Right lobe of liver (tissue), 4 donors: ENCODE data around the gene SLCO3A1.

Source experiments
- CTCF ChIP-seq, 4 donors: fragments of 200-600 bp in 3 of 4; fragments of 450-650 bp in 1 of 4; IDR thresholded peaks; one replicate each; pipeline versions ENCODE4 v1.5.1 to v1.8.0; 2016 to 2022; ENCODE audit warnings: antibody characterized with exemption in 4 of 4, mild to moderate bottlenecking in 2 of 4
- POLR2A ChIP-seq: fragments of 450-650 bp; IDR thresholded peaks from one replicate; pipeline ENCODE4 v1.6.1; 2017; ENCODE audit warnings: antibody characterized with exemption, mild to moderate bottlenecking
- donor health status: DM: no; HTN: no; CAD: no.
- donor health status: DM: no; HTN: no; CAD: no.
- donor health status: DM: no; HTN: yes; CAD: no.

DNA sequence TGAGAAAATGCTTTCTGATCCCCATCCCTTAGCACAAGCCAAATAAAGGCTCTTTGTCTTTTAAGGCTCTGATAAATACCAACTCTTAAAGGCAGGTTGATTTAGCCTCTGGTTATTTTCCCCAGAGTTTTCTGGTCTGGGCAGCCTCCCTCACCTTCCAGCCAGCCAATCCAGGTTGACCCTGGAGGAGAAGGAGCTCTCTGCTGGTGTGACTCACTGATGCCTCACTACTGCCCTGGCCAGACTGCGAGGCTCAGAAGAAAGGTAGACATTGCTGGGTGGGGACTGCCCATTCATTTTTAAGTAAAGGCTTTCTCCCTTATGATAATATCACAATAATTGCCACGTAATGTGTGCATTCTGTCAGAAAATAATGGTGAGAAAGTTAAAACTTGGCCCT is 37.1 kb downstream of the SLCO3A1 start:
- TF ChIP-seq CTCF (IDR thresholded peaks at IDR 0.05) (no peak), POLR2A (no peak)
